H1 (cell line): ENCODE data around the gene CBL. TPM values are rescaled to one million over a fixed set of nuclear protein-coding genes. Genes with fewer than 3 reads are reported as not detected.

Source experiments
- CTCF ChIA-PET: fragments of 300-600 bp; sonication (Branson Sonifier 250); formaldehyde crosslinking; loops from one replicate; lab custom pipeline; 2021; ENCODE audit not compliant: partially characterized antibody; lab: Charles Lee
- POLR2A ChIA-PET: fragments of 300-600 bp; sonication (Branson Sonifier 250); formaldehyde crosslinking; loops from one replicate; lab custom pipeline; 2021; ENCODE audit warnings: inconsistent platforms; ENCODE audit not compliant: partially characterized antibody; lab: Charles Lee
- DNase-seq, 2 experiments: peaks; one replicate each; pipeline versions ENCODE4 v3.0.0 to v3.0.0-alpha.2; 2010 to 2022; ENCODE audit warnings: low spot score in 2 of 2, low read depth in 1 of 2, mixed read lengths in 1 of 2
- FAIRE-seq: peaks from 2 replicates; lab custom pipeline; 2011; peaks lifted over from hg19 to GRCh38; lab: Jason Lieb, UNC
- H2AFZ ChIP-seq: 2 replicates; pipeline ENCODE4 v1.8.1; 2012; ENCODE audit warnings: low read length, inconsistent platforms
- H2AK5ac ChIP-seq: 2 replicates; pipeline ENCODE4 v1.6.1; 2013; ENCODE audit warnings: low read depth, low read length
- H2BK120ac ChIP-seq: replicated peaks from 2 replicates; pipeline ENCODE3; 2013; ENCODE audit warnings: low read depth, low read length, inconsistent platforms
- H2BK12ac ChIP-seq: 2 replicates; pipeline ENCODE4 v1.6.1; 2013; ENCODE audit warnings: low read depth, low read length
- H2BK15ac ChIP-seq: 2 replicates; pipeline ENCODE4 v1.6.1; 2013; ENCODE audit warnings: low read length
- H2BK20ac ChIP-seq: 2 replicates; pipeline ENCODE4 v1.6.1; 2013; ENCODE audit warnings: low read length
- H2BK5ac ChIP-seq: 2 replicates; pipeline ENCODE4 v1.6.1; 2013; ENCODE audit warnings: low read depth, low read length
- H3K14ac ChIP-seq: 2 replicates; pipeline ENCODE4 v1.6.1; 2013; ENCODE audit warnings: inconsistent platforms; ENCODE audit not compliant: insufficient read length
- H3K18ac ChIP-seq: 2 replicates; pipeline ENCODE4 v1.6.1; 2013; ENCODE audit warnings: low read length; ENCODE audit errors: extremely low read depth
- H3K23ac ChIP-seq: 2 replicates; pipeline ENCODE4 v1.6.1; 2013; ENCODE audit warnings: inconsistent platforms; ENCODE audit not compliant: insufficient read length
- H3K23me2 ChIP-seq: 2 replicates; pipeline ENCODE4 v1.6.1; 2013; ENCODE audit warnings: low read depth, low read length
- H3K27ac ChIP-seq: 2 replicates; pipeline ENCODE4 v1.6.1; 2011; ENCODE audit warnings: low read depth, low read length, inconsistent platforms
- H3K27me3 ChIP-seq, 4 experiments: replicated peaks in 1 of 4; 1 replicate in 1 of 4; 2 replicates in 3 of 4; pipeline versions ENCODE4 v1.6.1 to v1.8.1; 2011 to 2013; ENCODE audit warnings: low read length in 3 of 4, mild to moderate bottlenecking in 3 of 4, inconsistent platforms in 2 of 4, mixed read lengths in 2 of 4, moderate library complexity in 1 of 4; ENCODE audit not compliant: control insufficient read depth in 3 of 4, insufficient read depth in 3 of 4; ENCODE audit errors: extremely low read depth in 1 of 4
- H3K36me3 ChIP-seq, 4 experiments: 2 replicates each; pipeline versions ENCODE4 v1.6.1 to v1.8.1; 2011 to 2013; ENCODE audit warnings: mild to moderate bottlenecking in 4 of 4, low read length in 3 of 4, moderate library complexity in 2 of 4, control low read depth in 1 of 4, inconsistent platforms in 1 of 4; ENCODE audit not compliant: insufficient read depth in 4 of 4, control insufficient read depth in 2 of 4
- H3K4ac ChIP-seq: replicated peaks from 2 replicates; pipeline ENCODE3; 2013; ENCODE audit warnings: low read length, low read depth, mixed read lengths, inconsistent platforms; ENCODE audit not compliant: insufficient read length
- H3K4me1 ChIP-seq, 4 experiments: replicated peaks in 1 of 4; 1 replicate in 1 of 4; 2 replicates in 3 of 4; pipeline versions ENCODE4 v1.6.1 to v1.8.1; 2011 to 2013; ENCODE audit warnings: low read length in 3 of 4, inconsistent platforms in 2 of 4, mixed read lengths in 1 of 4; ENCODE audit not compliant: insufficient read depth in 4 of 4, control insufficient read depth in 3 of 4
- H3K4me2 ChIP-seq, 2 experiments: 2 replicates each; pipeline versions ENCODE4 v1.6.1 to v1.8.1; 2011 to 2013; ENCODE audit warnings: low read depth in 2 of 2, low read length in 2 of 2, control low read depth in 1 of 2, inconsistent platforms in 1 of 2, mild to moderate bottlenecking in 1 of 2; ENCODE audit not compliant: insufficient read depth in 1 of 2
- H3K4me3 ChIP-seq, 4 experiments: fragments of 200-600, 300-600 bp in 1 of 4; sonication (generic), shearing (Covaris generic), sonication (Bioruptor Twin) in 1 of 4; 2 replicates each; pipeline versions ENCODE4 v1.5.1 to v1.8.1; 2011 to 2016; ENCODE audit warnings: low read length in 4 of 4, low read depth in 3 of 4, control low read depth in 2 of 4, inconsistent platforms in 2 of 4, mild to moderate bottlenecking in 2 of 4, mixed read lengths in 1 of 4, moderate library complexity in 1 of 4; ENCODE audit not compliant: insufficient read depth in 2 of 4; ENCODE audit errors: extremely low read depth in 1 of 4
- H3K56ac ChIP-seq: replicated peaks from 2 replicates; pipeline ENCODE3; 2013; ENCODE audit warnings: low read depth, mild to moderate bottlenecking, mixed read lengths, low read length, inconsistent platforms; ENCODE audit not compliant: insufficient read length
- H3K79me1 ChIP-seq: 2 replicates; pipeline ENCODE4 v1.6.1; 2013; ENCODE audit warnings: low read depth, low read length, control low read depth
- H3K79me2 ChIP-seq, 2 experiments: 2 replicates each; pipeline versions ENCODE4 v1.6.1 to v1.8.1; 2012 to 2013; ENCODE audit warnings: low read length in 2 of 2, mild to moderate bottlenecking in 2 of 2, inconsistent platforms in 1 of 2; ENCODE audit not compliant: insufficient read depth in 2 of 2, control insufficient read depth in 1 of 2
- H3K9ac ChIP-seq, 4 experiments: replicated peaks in 1 of 4; 1 replicate in 1 of 4; 2 replicates in 3 of 4; pipeline versions ENCODE4 v1.6.1 to v1.8.1; 2011 to 2013; ENCODE audit warnings: low read depth in 3 of 4, low read length in 3 of 4, control low read depth in 2 of 4, mild to moderate bottlenecking in 2 of 4, moderate library complexity in 2 of 4, inconsistent platforms in 1 of 4; ENCODE audit errors: extremely low read depth in 1 of 4
- H3K9me3 ChIP-seq, 2 experiments: 2 replicates each; pipeline versions ENCODE4 v1.6.1 to v1.8.1; 2012 to 2013; ENCODE audit warnings: mild to moderate bottlenecking in 2 of 2, moderate library complexity in 2 of 2, control low read depth in 1 of 2, inconsistent platforms in 1 of 2, low read depth in 1 of 2, low read length in 1 of 2, mixed read lengths in 1 of 2; ENCODE audit not compliant: insufficient read depth in 2 of 2
- H4K20me1 ChIP-seq, 2 experiments: replicated peaks in 1 of 2; 2 replicates each; pipeline versions ENCODE3 to v1.8.1; 2011 to 2013; ENCODE audit warnings: inconsistent platforms in 2 of 2, low read length in 2 of 2, mild to moderate bottlenecking in 1 of 2; ENCODE audit not compliant: insufficient read depth in 2 of 2, control insufficient read depth in 1 of 2
- H4K5ac ChIP-seq: 2 replicates; pipeline ENCODE4 v1.6.1; 2013; ENCODE audit warnings: low read length, low read depth, mixed read lengths, inconsistent platforms; ENCODE audit not compliant: insufficient read length
- H4K8ac ChIP-seq: 2 replicates; pipeline ENCODE4 v1.8.0; 2013; ENCODE audit warnings: mild to moderate bottlenecking, moderate library complexity, low read length, inconsistent platforms; ENCODE audit not compliant: insufficient read depth; ENCODE audit errors: extremely low read depth
- H4K91ac ChIP-seq: replicated peaks from 2 replicates; pipeline ENCODE3; 2013; ENCODE audit warnings: low read length, mixed read lengths, inconsistent platforms; ENCODE audit not compliant: insufficient read length
- BACH1 ChIP-seq: IDR thresholded peaks from 2 replicates; pipeline ENCODE4 v1.6.1; 2012; ENCODE audit warnings: low read length, improper control_type of control experiment
- CEBPB ChIP-seq: IDR thresholded peaks from 2 replicates; pipeline ENCODE4 v1.6.1; 2012; ENCODE audit warnings: low read depth, low read length
- CHD1 ChIP-seq: IDR thresholded peaks from 2 replicates; pipeline ENCODE4 v1.6.1; 2012; ENCODE audit warnings: low read depth, low read length, improper control_type of control experiment
- CTBP2 ChIP-seq: IDR thresholded peaks from 2 replicates; pipeline ENCODE4 v1.7.0; 2011; ENCODE audit warnings: borderline replicate concordance, mild to moderate bottlenecking, moderate library complexity, mixed read lengths, low read length; ENCODE audit not compliant: insufficient read depth, insufficient read length
- GABPA ChIP-seq: IDR thresholded peaks from 2 replicates; pipeline ENCODE4 v1.6.1; 2011; ENCODE audit warnings: mild to moderate bottlenecking, low read length, moderate library complexity, borderline replicate concordance; ENCODE audit not compliant: insufficient read depth
- JUN ChIP-seq: IDR thresholded peaks from 2 replicates; pipeline ENCODE4 v1.6.1; 2011; ENCODE audit warnings: low read depth, mild to moderate bottlenecking, improper control_type of control experiment, low read length
- KDM1A ChIP-seq: fragments of 200-600, 300-600 bp; sonication (generic); IDR thresholded peaks from 2 replicates; pipeline ENCODE4 v1.7.1; 2016; ENCODE audit warnings: mild to moderate bottlenecking, low read length, borderline replicate concordance
- PHF8 ChIP-seq: fragments of 200-600 bp; sonication (generic); conservative IDR thresholded peaks from 2 replicates; pipeline ENCODE4 v1.7.1; 2012; ENCODE audit warnings: low read depth, mild to moderate bottlenecking, inconsistent platforms, low read length, moderate library complexity
- POLR2AphosphoS5 ChIP-seq: IDR thresholded peaks from 2 replicates; pipeline ENCODE4 v1.6.1; 2011; ENCODE audit warnings: low read depth, low read length
- RFX5 ChIP-seq: IDR thresholded peaks from 2 replicates; pipeline ENCODE4 v1.6.1; 2011; ENCODE audit warnings: low read depth, low read length, improper control_type of control experiment, borderline replicate concordance
- SIRT6 ChIP-seq: IDR thresholded peaks from one replicate; pipeline ENCODE4 v1.7.1; 2012; ENCODE audit warnings: low read length, inconsistent platforms
- SUZ12 ChIP-seq: fragments of 200-600 bp; sonication (generic); IDR thresholded peaks from 2 replicates; pipeline ENCODE4 v1.6.1; 2012; ENCODE audit warnings: mild to moderate bottlenecking, inconsistent platforms, low read length, moderate library complexity, mixed read lengths
- TAF1 ChIP-seq: IDR thresholded peaks from 2 replicates; pipeline ENCODE4 v1.6.1; 2011; ENCODE audit warnings: mild to moderate bottlenecking, low read depth, low read length
- TEAD4 ChIP-seq: IDR thresholded peaks from 2 replicates; pipeline ENCODE4 v1.6.1; 2012; ENCODE audit warnings: low read depth, low read length, inconsistent platforms, mixed read lengths
- ZNF274 ChIP-seq: IDR thresholded peaks from 2 replicates; pipeline ENCODE4 v1.7.0; 2012; ENCODE audit warnings: low read length, borderline replicate concordance; ENCODE audit errors: extremely low read depth
- WGBS, 2 experiments: shearing (Covaris generic) in 1 of 2; methylation state at CpG; one replicate each; pipeline versions ENCODE4 v1.1.6 to v1.1.7; 2013 to 2015; ENCODE audit warnings: low lambda C conversion rate in 2 of 2, mixed read lengths in 2 of 2, inconsistent platforms in 1 of 2, low coverage in 1 of 2, missing lambda C conversion rate in 1 of 2; ENCODE audit not compliant: insufficient replicate concordance in 2 of 2, insufficient coverage in 1 of 2, insufficient read length in 1 of 2; ENCODE audit errors: extremely low coverage in 1 of 2, missing lambda C conversion rate in 1 of 2; 5-methylcytosine and 5-hydroxymethylcytosine counted together
- polyA plus RNA-seq, 7 experiments: library from polyadenylated mRNA; depleted of rRNA in 3 of 7; stranded (reverse) in 5 of 7; unstranded in 2 of 7; fragments of >200 nt in 5 of 7; fragments of 200-250 nt in 2 of 7; gene quantifications; 1 replicate in 5 of 7; 2 replicates in 1 of 7; 4 replicates in 1 of 7; pipeline versions ENCODE4 v1.2.1 to v1.2.3, GENCODE V29; 2011 to 2013; ENCODE audit warnings: missing spikeins in 2 of 7, mixed read lengths in 2 of 7
- total RNA-seq: library from RNA; stranded (reverse); fragmentation: NEBNext Ultra II Directional; extraction: Animal tissue kit (Norgen Biotek cat#: 25700); gene quantifications from 2 replicates; pipeline ENCODE4 v1.2.1, GENCODE V29; 2021

The CBL gene
- total and polyA plus RNA-seq, 2 of the 8 experiments (the other 6 are each of a cell fraction or from before 2014, with no cell fraction given) = 23.1 to 57.8 TPM

- CTCF ChIA-PET = interaction anchor here (1.0 to 20.0 kb wide), 5 partner anchors 10 to 129 kb away, joined by 4 to 463 read pairs (median 22); partner anchors contain the start of genes MCAM and USP2
- Histone ChIP-seq H4K5ac (no peak overlapping the region), H2BK12ac (no peak overlapping the region), H4K20me1 (peaks cover 0 to 4% of the 10 kb centered on the region in 2 experiments), H2BK15ac (no peak overlapping the region), H3K79me2 (no peaks in the 10 kb centered on the region), H3K14ac (no peak overlapping the region), H2BK20ac (no peak overlapping the region), H2BK5ac (no peak overlapping the region), H3K4me1 (peaks cover 0 to 11% (median 8%) of the 10 kb centered on the region in 4 experiments; a peak in 5 of 7 replicates), H3K9me3 (no peaks in the 10 kb centered on the region), H2AK5ac (no peak overlapping the region), H3K4me2 (no peak overlapping the region), H3K4ac (no peak overlapping the region), H3K18ac (no peak overlapping the region), H3K4me3 (no peak overlapping the region), H3K27me3 (peaks cover 6 to 25% (median 16%) of the 10 kb centered on the region in 4 experiments), H4K8ac (peak overlapping the region; percentile 57; the same call in 1 of the 2 replicates), H3K36me3 (no peaks in the 10 kb centered on the region), H3K23me2 (peaks cover 5% of the 10 kb centered on the region; the same call in 1 of the 2 replicates), H2BK120ac (no peak overlapping the region), H3K9ac (no peak overlapping the region), H3K79me1 (no peaks in the 10 kb centered on the region; the same call in 1 of the 2 replicates), H3K27ac (no peak overlapping the region), H2AFZ (no peak overlapping the region), H3K23ac (no peak overlapping the region), H4K91ac (no peak overlapping the region), H3K56ac (no peak overlapping the region)
- no peak for FAIRE-seq
- POLR2A ChIA-PET = interaction anchor here (1.1 kb wide), 1 partner anchor 36 kb away, joined by 3 read pairs; the partner anchor contains the start of gene USP2
- no peak for DNase-seq
- 71% methylated on average over 8 of the region's 12 CpGs; no CpG with 5 or more reads in 1 of the 2 experiments for WGBS, 2 experiments
- TF ChIP-seq KDM1A (no peak), TEAD4 (no peak), CHD1 (no peak), JUN (no peak), ZNF274 (no peak), GABPA (no peak), SUZ12 (no peak), BACH1 (no peak), CEBPB (no peak), SIRT6 (no peak), RFX5 (no peak), PHF8 (no peak), POLR2AphosphoS5 (no peak), CTBP2 (no peak), TAF1 (no peak)
Observed at GRCh38 chr11:119345685-119346084, 139.5 kb downstream of the CBL start.
